Parathyroid adenoma (tissue), 2 donors: ENCODE measurements around the gene HOXA9.

ENCODE experiments used
- H2AFZ ChIP-seq: fragments of 300-600 bp; sonication (generic); one replicate; pipeline ENCODE4 v1.7.0; 2017; ENCODE audit warnings: antibody characterized with exemption, mild to moderate bottlenecking
- H3K27ac ChIP-seq: fragments of 300-600 bp; sonication (generic); one replicate; pipeline ENCODE4 v1.7.0; 2017
- H3K27me3 ChIP-seq: fragments of 300-600 bp; sonication (generic); one replicate; pipeline ENCODE4 v1.7.0; 2017; ENCODE audit warnings: low read length; ENCODE audit not compliant: control insufficient read depth, insufficient read depth
- H3K36me3 ChIP-seq: fragments of 300-600 bp; sonication (generic); one replicate; pipeline ENCODE4 v1.7.0; 2017; ENCODE audit warnings: low read length; ENCODE audit not compliant: control insufficient read depth, insufficient read depth
- H3K4me1 ChIP-seq: fragments of 300-600 bp; sonication (generic); one replicate; pipeline ENCODE4 v1.7.0; 2017; ENCODE audit warnings: control low read depth
- H3K4me2 ChIP-seq: fragments of 300-600 bp; sonication (generic); one replicate; pipeline ENCODE4 v1.7.0; 2017; ENCODE audit warnings: low read length
- H3K4me3 ChIP-seq: fragments of 300-600 bp; sonication (generic); one replicate; pipeline ENCODE4 v1.7.0; 2017; ENCODE audit warnings: low read depth, low read length
- H3K79me2 ChIP-seq: fragments of 300-600 bp; sonication (generic); one replicate; pipeline ENCODE4 v1.7.0; 2017; ENCODE audit warnings: control low read depth
- H3K9ac ChIP-seq: fragments of 300-600 bp; sonication (generic); one replicate; pipeline ENCODE4 v1.7.0; 2017; ENCODE audit warnings: mild to moderate bottlenecking
- H3K9me3 ChIP-seq: fragments of 300-600 bp; sonication (generic); one replicate; pipeline ENCODE4 v1.7.0; 2017; ENCODE audit warnings: low read length; ENCODE audit not compliant: control insufficient read depth
- CTCF ChIP-seq: fragments of 300-600 bp; sonication (generic); IDR thresholded peaks from one replicate; pipeline ENCODE4 v1.7.0; 2017; ENCODE audit warnings: antibody characterized with exemption, mild to moderate bottlenecking
- donor health status: primary hyperparathyroidism.

HOXA9 gene

GRCh38 chr7:27122077-27122910 lies 43.0 kb downstream of the HOXA9 start:
- no peak for TF ChIP-seq CTCF
- Histone ChIP-seq H3K27ac (no peak overlapping the region), H3K27me3 (no peaks in the 10 kb centered on the region), H3K9ac (no peak overlapping the region), H2AFZ (no peak overlapping the region), H3K79me2 (no peaks in the 10 kb centered on the region), H3K4me2 (no peak overlapping the region), H3K4me3 (peak overlapping the region; percentile 1), H3K9me3 (no peaks in the 10 kb centered on the region), H3K36me3 (no peaks in the 10 kb centered on the region), H3K4me1 (no peaks in the 10 kb centered on the region)

GRCh38 chr7:27121684-27122076 lies 43.7 kb downstream of the HOXA9 start:
- Histone ChIP-seq H3K4me2 (no peak overlapping the region), H3K4me3 (no peak overlapping the region), H3K9ac (no peak overlapping the region), H3K79me2 (no peaks in the 10 kb centered on the region), H3K27me3 (no peaks in the 10 kb centered on the region), H3K9me3 (no peaks in the 10 kb centered on the region), H3K4me1 (no peaks in the 10 kb centered on the region), H3K36me3 (no peaks in the 10 kb centered on the region), H3K27ac (no peak overlapping the region), H2AFZ (no peak overlapping the region)
- TF ChIP-seq CTCF, result no peak

- no peak overlapping the region for H3K9ac ChIP-seq
Measured at GRCh38 chr7:27119412-27119911, 45.9 kb downstream of the HOXA9 start.

GRCh38 chr7:27118580-27118979 lies 46.8 kb downstream of the HOXA9 start:
- Histone ChIP-seq H3K4me3 (peak overlapping the region; percentile 38), H3K27ac (no peak overlapping the region), H3K79me2 (no peaks in the 10 kb centered on the region), H2AFZ (no peak overlapping the region), H3K9me3 (no peaks in the 10 kb centered on the region), H3K36me3 (no peaks in the 10 kb centered on the region), H3K27me3 (no peaks in the 10 kb centered on the region), H3K4me2 (peak overlapping the region; percentile 2), H3K4me1 (no peaks in the 10 kb centered on the region), H3K9ac (no peak overlapping the region)
- no peak for TF ChIP-seq CTCF

More at GRCh38 chr7:27119412-27119911, 45.9 kb downstream of the HOXA9 start:
- no peak overlapping the region for H3K4me2 ChIP-seq
- no peaks in the 10 kb centered on the region for H3K79me2 ChIP-seq
- H3K27me3 ChIP-seq, result no peaks in the 10 kb centered on the region
- H3K27ac ChIP-seq, result no peak overlapping the region
- no peaks in the 10 kb centered on the region for H3K36me3 ChIP-seq
- H3K9me3 ChIP-seq, result no peaks in the 10 kb centered on the region
- H3K4me1 ChIP-seq, result no peaks in the 10 kb centered on the region
- TF ChIP-seq CTCF, result no peak
- H2AFZ ChIP-seq, result no peak overlapping the region
- H3K4me3 ChIP-seq, result no peak overlapping the region
